ENCODE results near the gene KLF1. TPM values are rescaled to one million over a fixed set of nuclear protein-coding genes. Genes with fewer than 3 reads are reported as not detected.
A peak's percentile ranks its signal among the peaks of the same experiment; 100 is the strongest.

The KLF1 gene
- total and polyA plus RNA-seq, 2 donors (not counting 1 experiment from before 2014, with no cell fraction given), result not detected

DNA sequence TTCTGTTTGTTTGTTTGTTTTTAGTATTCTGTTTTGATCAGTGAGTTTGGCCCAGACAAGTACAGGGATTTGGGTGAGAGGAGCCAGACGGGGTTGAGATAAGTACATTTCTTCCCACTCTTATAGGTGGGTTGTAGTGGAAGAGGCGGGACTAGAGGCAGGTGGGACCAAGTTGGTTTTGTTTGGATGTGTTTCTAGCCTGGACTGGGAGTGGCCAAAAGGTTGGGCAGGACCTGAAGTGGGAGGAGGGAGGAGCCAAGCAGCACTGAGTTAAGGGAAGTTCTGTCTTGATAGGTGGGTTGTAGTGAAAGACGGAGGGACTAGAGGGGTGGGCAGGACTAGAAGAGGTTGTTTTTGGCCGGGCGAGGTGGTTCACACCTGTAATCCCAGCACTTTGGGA lies 14.7 kb downstream of the KLF1 start:
- Histone ChIP-seq H2AFZ (ENCODE audit: low read length) (no peak overlapping the region), H3K36me3 (ENCODE audit: control insufficient read depth, insufficient read depth, low read length) (no peaks in the 10 kb centered on the region), H3K9me3 (ENCODE audit: control insufficient read depth, insufficient read depth, low read depth, low read length) (no peaks in the 10 kb centered on the region), H3K9ac (ENCODE audit: insufficient read depth, low read length) (no peak overlapping the region), H3K4me3 (replicated peaks in 1 of 4; ENCODE audit: control extremely low read depth in 1 of 4, insufficient read depth in 1 of 4, low read depth in 3 of 4, low read length in 4 of 4) (no peak overlapping the region), H4K20me1 (ENCODE audit: control insufficient read depth, extremely low read depth, insufficient read depth, low read length) (no peaks in the 10 kb centered on the region), H3K27me3 (ENCODE audit: control insufficient read depth, insufficient read depth, low read length) (no peaks in the 10 kb centered on the region), H3K27ac (ENCODE audit: insufficient read depth, low read length) (no peak overlapping the region), H3K79me2 (ENCODE audit: control insufficient read depth, insufficient read depth, low read length) (no peaks in the 10 kb centered on the region), H3K4me2 (ENCODE audit: extremely low read depth, insufficient read depth, low read length) (no peak overlapping the region), H3K4me1 (ENCODE audit: control insufficient read depth, extremely low read depth, insufficient read depth, low read length) (no peaks in the 10 kb centered on the region)
- no peak for TF ChIP-seq EZH2 (IDR thresholded peaks at IDR 0.05; ENCODE audit: low read length, missing control alignments)
- TF ChIP-seq, protein P1, sequence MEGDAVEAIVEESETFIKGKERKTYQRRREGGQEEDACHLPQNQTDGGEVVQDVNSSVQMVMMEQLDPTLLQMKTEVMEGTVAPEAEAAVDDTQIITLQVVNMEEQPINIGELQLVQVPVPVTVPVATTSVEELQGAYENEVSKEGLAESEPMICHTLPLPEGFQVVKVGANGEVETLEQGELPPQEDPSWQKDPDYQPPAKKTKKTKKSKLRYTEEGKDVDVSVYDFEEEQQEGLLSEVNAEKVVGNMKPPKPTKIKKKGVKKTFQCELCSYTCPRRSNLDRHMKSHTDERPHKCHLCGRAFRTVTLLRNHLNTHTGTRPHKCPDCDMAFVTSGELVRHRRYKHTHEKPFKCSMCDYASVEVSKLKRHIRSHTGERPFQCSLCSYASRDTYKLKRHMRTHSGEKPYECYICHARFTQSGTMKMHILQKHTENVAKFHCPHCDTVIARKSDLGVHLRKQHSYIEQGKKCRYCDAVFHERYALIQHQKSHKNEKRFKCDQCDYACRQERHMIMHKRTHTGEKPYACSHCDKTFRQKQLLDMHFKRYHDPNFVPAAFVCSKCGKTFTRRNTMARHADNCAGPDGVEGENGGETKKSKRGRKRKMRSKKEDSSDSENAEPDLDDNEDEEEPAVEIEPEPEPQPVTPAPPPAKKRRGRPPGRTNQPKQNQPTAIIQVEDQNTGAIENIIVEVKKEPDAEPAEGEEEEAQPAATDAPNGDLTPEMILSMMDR (conservative IDR thresholded peaks at IDR 0.05 in 1 of 2, IDR thresholded peaks at IDR 0.05 in 1 of 2; ENCODE audit: low read depth in 1 of 2, low read length in 2 of 2), result no peak
- DNase-seq (ENCODE audit: low read depth in 2 of 2), result no peak

DNA sequence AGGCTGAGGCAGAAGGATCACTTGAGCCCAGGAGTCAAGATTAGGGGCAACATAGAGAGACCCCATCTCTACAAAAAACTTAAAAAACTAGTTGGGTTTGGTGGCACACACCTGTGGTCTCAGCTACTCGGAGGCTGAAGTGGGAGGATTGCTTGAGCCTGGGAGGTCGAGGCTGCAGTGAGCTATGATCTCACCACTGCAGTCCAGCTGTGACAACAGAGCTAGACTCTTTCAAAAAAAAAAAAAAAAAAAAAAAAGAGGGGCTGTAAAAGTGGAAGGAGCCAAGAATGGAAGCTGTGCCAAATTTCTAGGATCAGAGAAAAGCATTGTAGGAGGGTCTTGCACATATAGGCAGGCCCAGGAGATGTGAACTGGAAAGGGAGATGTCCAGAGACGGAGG lies 15.3 kb downstream of the KLF1 start:
- H3K9ac ChIP-seq (ENCODE audit: insufficient read depth, low read length), result no peak overlapping the region
- no peak overlapping the region for H3K4me3 ChIP-seq (replicated peaks in 1 of 4; ENCODE audit: control extremely low read depth in 1 of 4, insufficient read depth in 1 of 4, low read depth in 3 of 4, low read length in 4 of 4)
- H3K9me3 ChIP-seq (ENCODE audit: control insufficient read depth, insufficient read depth, low read depth, low read length), result no peaks in the 10 kb centered on the region
- H4K20me1 ChIP-seq (ENCODE audit: control insufficient read depth, extremely low read depth, insufficient read depth, low read length), result no peaks in the 10 kb centered on the region
- H3K27ac ChIP-seq (ENCODE audit: insufficient read depth, low read length), result no peak overlapping the region
- DNase-seq (ENCODE audit: low read depth in 2 of 2), result no peak
- no peaks in the 10 kb centered on the region for H3K4me1 ChIP-seq (ENCODE audit: control insufficient read depth, extremely low read depth, insufficient read depth, low read length)
- H3K4me2 ChIP-seq (ENCODE audit: extremely low read depth, insufficient read depth, low read length), result no peak overlapping the region
- no peaks in the 10 kb centered on the region for H3K27me3 ChIP-seq (ENCODE audit: control insufficient read depth, insufficient read depth, low read length)
- no peak overlapping the region for H2AFZ ChIP-seq (ENCODE audit: low read length)
- no peaks in the 10 kb centered on the region for H3K79me2 ChIP-seq (ENCODE audit: control insufficient read depth, insufficient read depth, low read length)
- no peak for TF ChIP-seq EZH2 (IDR thresholded peaks at IDR 0.05; ENCODE audit: low read length, missing control alignments)
- TF ChIP-seq, protein P1 (conservative IDR thresholded peaks at IDR 0.05 in 1 of 2, IDR thresholded peaks at IDR 0.05 in 1 of 2; ENCODE audit: low read depth in 1 of 2, low read length in 2 of 2), result no peak
- H3K36me3 ChIP-seq (ENCODE audit: control insufficient read depth, insufficient read depth, low read length), result no peaks in the 10 kb centered on the region

DNA sequence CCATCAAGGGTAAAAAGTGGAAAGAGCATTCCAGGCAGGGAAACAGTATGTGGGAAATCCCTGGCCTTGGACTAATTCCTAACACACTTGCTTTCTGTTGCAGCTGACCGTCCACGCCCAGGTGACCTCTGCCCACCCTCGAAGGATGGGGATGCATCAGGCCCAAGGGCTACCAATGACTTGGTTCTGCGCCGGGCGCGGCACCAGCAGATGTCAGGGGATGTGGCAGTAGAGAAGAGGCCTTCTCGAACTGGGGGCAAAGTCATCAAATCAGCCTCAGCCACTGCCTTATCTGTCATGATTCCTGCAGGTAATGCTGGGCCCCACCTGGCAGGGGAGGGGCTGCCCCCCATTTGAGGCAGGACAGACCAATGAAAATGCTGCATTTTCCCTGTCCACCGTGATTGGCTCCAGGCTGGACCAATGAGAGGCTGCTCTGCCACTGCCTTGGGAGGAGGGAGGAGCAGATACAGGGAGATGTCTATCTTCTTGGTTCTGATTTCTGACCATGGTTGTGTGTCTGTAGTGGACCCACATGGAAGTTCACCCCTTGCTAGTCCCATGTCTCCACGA lies 18.4 kb downstream of the KLF1 start:
- Histone ChIP-seq H3K4me3 (replicated peaks in 1 of 4; ENCODE audit: control extremely low read depth in 1 of 4, insufficient read depth in 1 of 4, low read depth in 3 of 4, low read length in 4 of 4) (no peak overlapping the region), H4K20me1 (ENCODE audit: control insufficient read depth, extremely low read depth, insufficient read depth, low read length) (no peaks in the 10 kb centered on the region), H3K36me3 (ENCODE audit: control insufficient read depth, insufficient read depth, low read length) (no peaks in the 10 kb centered on the region), H3K79me2 (ENCODE audit: control insufficient read depth, insufficient read depth, low read length) (no peaks in the 10 kb centered on the region), H3K9ac (ENCODE audit: insufficient read depth, low read length) (no peak overlapping the region), H3K9me3 (ENCODE audit: control insufficient read depth, insufficient read depth, low read depth, low read length) (no peaks in the 10 kb centered on the region), H3K27ac (ENCODE audit: insufficient read depth, low read length) (no peak overlapping the region), H2AFZ (ENCODE audit: low read length) (no peak overlapping the region), H3K4me1 (ENCODE audit: control insufficient read depth, extremely low read depth, insufficient read depth, low read length) (no peaks in the 10 kb centered on the region), H3K27me3 (ENCODE audit: control insufficient read depth, insufficient read depth, low read length) (peaks cover 4% of the 10 kb centered on the region), H3K4me2 (ENCODE audit: extremely low read depth, insufficient read depth, low read length) (no peak overlapping the region)
- DNase-seq (ENCODE audit: low read depth in 2 of 2), result peak in 1 of 2 donors; percentile 11
- no peak for TF ChIP-seq EZH2 (IDR thresholded peaks at IDR 0.05; ENCODE audit: low read length, missing control alignments)
- TF ChIP-seq, protein P1 (conservative IDR thresholded peaks at IDR 0.05 in 1 of 2, IDR thresholded peaks at IDR 0.05 in 1 of 2; ENCODE audit: low read depth in 1 of 2, low read length in 2 of 2), result no peak
